Measurements from ENCODE around the gene TIAM1. TPM values are rescaled to one million over a fixed set of nuclear protein-coding genes. Genes with fewer than 3 reads are reported as not detected.

Gene TIAM1
- total RNA-seq, 6 experiments from 2014 or later = 4.8 to 12.5 (median 7.7) TPM

DNA sequence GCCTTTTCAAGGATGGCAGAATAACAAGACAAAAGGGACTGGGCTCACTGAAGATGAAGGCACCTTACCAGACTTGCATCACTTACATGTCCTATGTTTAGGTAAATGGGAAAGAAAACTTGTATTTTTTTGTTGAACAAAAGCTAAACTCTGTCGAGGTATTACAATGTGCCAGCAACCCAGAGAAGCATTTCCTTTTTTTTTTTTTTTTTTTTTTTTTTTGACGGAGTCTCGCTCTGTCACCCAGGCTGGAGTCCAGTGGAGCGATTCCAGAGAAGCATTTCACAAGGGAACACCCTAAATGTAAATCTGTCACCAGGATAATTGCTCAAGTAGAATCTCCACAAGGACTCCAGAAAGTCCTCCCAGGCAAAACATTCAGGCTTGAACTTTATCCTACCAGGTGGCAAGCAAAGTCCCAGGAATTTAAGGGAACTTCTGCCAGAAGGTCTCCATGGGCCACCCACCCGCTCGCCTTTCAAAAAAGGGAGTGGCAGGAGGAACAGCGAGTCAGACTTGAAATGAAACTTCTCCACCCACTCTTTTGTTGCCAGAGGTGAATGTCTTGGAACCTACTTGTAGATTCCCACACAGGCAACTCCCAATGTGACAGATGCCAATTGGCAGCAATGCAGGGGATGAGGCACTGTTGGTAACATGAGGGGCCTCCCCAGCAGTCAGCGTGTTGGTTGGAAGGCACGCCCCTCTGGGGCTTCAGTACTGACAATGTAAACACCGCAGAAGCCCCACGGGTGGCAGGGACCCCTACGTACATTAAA is 125.0 kb downstream of the TIAM1 start:
- Histone ChIP-seq H3K27ac (no peak overlapping the region), H3K4me1 (no peaks in the 10 kb centered on the region), H3K27me3 (no peaks in the 10 kb centered on the region), H3K36me3 (no peaks in the 10 kb centered on the region), H3K9me3 (no peaks in the 10 kb centered on the region), H3K4me3 (no peak overlapping the region)
- WGBS (ENCODE audit: insufficient coverage, low coverage, low lambda C conversion rate, missing lambda C conversion rate) = 67% methylated on average over 12 of the region's 12 CpGs
- TF ChIP-seq POLR2A (IDR thresholded peaks at IDR 0.05) = no peak
- TF ChIP-seq, protein P1, sequence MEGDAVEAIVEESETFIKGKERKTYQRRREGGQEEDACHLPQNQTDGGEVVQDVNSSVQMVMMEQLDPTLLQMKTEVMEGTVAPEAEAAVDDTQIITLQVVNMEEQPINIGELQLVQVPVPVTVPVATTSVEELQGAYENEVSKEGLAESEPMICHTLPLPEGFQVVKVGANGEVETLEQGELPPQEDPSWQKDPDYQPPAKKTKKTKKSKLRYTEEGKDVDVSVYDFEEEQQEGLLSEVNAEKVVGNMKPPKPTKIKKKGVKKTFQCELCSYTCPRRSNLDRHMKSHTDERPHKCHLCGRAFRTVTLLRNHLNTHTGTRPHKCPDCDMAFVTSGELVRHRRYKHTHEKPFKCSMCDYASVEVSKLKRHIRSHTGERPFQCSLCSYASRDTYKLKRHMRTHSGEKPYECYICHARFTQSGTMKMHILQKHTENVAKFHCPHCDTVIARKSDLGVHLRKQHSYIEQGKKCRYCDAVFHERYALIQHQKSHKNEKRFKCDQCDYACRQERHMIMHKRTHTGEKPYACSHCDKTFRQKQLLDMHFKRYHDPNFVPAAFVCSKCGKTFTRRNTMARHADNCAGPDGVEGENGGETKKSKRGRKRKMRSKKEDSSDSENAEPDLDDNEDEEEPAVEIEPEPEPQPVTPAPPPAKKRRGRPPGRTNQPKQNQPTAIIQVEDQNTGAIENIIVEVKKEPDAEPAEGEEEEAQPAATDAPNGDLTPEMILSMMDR (IDR thresholded peaks at IDR 0.05) = no peak
- DNase-seq = no peak
- intact Hi-C loops (cut with DNase I) = no loop called here
- ATAC-seq = no peak

DNA sequence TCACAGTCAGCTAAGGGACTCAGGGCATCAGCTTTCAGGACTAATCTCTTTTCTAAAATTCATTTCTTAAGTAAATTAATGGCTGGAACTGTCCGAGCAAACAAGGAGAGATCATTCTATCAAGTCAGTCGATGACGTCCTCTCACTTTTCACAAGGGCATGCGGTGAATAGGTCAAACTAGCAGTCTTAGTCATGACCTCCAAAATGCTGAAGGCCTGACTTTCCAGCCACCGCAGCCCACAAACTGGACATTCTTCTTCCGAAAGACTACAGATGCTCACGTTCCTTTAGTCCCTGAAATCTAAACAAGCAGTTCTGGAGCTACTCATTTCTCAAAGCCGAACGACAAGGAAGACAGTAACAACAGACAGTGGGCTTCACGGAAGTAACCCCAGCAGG is 127.9 kb downstream of the TIAM1 start:
- no peak overlapping the region for H3K27ac ChIP-seq
- DNase-seq = no peak
- 90% methylated on average over 9 of the region's 10 CpGs for WGBS (ENCODE audit: insufficient coverage, low coverage, low lambda C conversion rate, missing lambda C conversion rate)
- TF ChIP-seq POLR2A (IDR thresholded peaks at IDR 0.05) = no peak
- TF ChIP-seq, protein P1 (IDR thresholded peaks at IDR 0.05) = no peak
- intact Hi-C loops (cut with DNase I) = no loop called here
- no peak for ATAC-seq
- no peaks in the 10 kb centered on the region for H3K4me1 ChIP-seq
- H3K4me3 ChIP-seq = no peak overlapping the region
- peaks cover 0 to 5% (median 0%) of the 10 kb centered on the region in 4 donors for H3K36me3 ChIP-seq
- H3K27me3 ChIP-seq = no peaks in the 10 kb centered on the region
- H3K9me3 ChIP-seq = no peaks in the 10 kb centered on the region

DNA sequence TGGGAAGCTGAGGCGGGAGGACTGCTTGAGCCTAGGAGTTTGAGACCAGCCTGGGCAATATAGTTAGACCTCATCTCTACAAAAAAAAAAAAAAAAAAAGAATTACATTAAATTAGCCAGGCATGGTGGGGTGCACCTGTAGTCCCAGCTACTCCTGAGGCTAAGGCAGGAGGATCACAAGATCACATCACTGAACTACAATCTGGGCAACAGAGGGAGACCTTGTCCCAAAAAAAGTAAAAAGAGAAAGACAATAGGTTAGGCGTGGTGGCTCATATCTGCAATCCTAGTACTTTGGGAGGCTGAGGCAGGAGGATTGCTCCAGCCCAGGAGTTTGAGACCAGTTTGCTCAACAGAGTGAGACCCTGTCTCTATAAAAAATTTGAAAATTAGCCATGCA is 130.3 kb downstream of the TIAM1 start:
- H3K4me1 ChIP-seq = no peaks in the 10 kb centered on the region
- intact Hi-C loops (cut with DNase I) = no loop called here
- 100% methylated on average over 2 of the region's 2 CpGs for WGBS (ENCODE audit: insufficient coverage, low coverage, low lambda C conversion rate, missing lambda C conversion rate)
- TF ChIP-seq POLR2A (IDR thresholded peaks at IDR 0.05) = no peak
- TF ChIP-seq, protein P1 (IDR thresholded peaks at IDR 0.05) = no peak
- no peak overlapping the region for H3K27ac ChIP-seq
- no peaks in the 10 kb centered on the region for H3K9me3 ChIP-seq
- ATAC-seq (no peak), DNase-seq (no peak)
- H3K27me3 ChIP-seq = no peaks in the 10 kb centered on the region
- peaks cover 0 to 5% (median 2%) of the 10 kb centered on the region in 4 donors for H3K36me3 ChIP-seq
- H3K4me3 ChIP-seq = no peak overlapping the region

DNA sequence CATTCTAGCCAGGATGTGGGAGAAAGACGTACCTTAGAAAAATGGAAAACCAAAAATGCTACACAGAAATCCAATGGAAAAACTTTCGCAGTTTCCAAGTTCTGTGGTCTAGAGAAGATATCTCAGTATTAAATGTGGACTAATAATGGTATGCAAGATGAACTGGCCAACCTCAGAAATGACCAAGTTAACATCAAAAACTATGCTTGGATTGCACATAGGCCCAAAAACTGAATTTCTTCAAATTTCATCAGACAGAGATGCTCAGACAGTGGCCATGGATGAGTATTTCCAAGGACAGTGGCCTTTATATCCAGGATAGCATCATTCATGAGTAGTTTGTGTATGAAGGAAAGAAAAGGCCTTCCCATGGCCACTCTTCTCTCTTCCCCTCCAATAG is 132.2 kb downstream of the TIAM1 start:
- ATAC-seq (no peak), DNase-seq (no peak)
- no peak for TF ChIP-seq POLR2A (IDR thresholded peaks at IDR 0.05)
- TF ChIP-seq, protein P1 (IDR thresholded peaks at IDR 0.05) = no peak
- Histone ChIP-seq H3K9me3 (no peaks in the 10 kb centered on the region), H3K4me3 (no peak overlapping the region), H3K27me3 (no peaks in the 10 kb centered on the region), H3K4me1 (no peaks in the 10 kb centered on the region), H3K36me3 (peaks cover 0 to 11% (median 2%) of the 10 kb centered on the region in 4 donors), H3K27ac (no peak overlapping the region)
- intact Hi-C loops (cut with DNase I) = no loop called here
- 97% methylated on average over 2 of the region's 2 CpGs for WGBS (ENCODE audit: insufficient coverage, low coverage, low lambda C conversion rate, missing lambda C conversion rate)

Measured in right lobe of liver (tissue), 6 donors.